RWPE2 (cell line): Measurements from ENCODE around the gene ZNF579.

ENCODE experiments used
- ATAC-seq: fragments of 200-7000 bp; cut with Tn5 transposase; 3 replicates; pipeline ENCODE4 v1.9.1; 2021; ENCODE audit warnings: low read depth
- DNase-seq: peaks from one replicate; pipeline ENCODE4 v3.0.0-alpha.2; 2020; ENCODE audit warnings: low spot score
- H3K27ac ChIP-seq: fragments of 450-650 bp; 2 replicates; pipeline ENCODE4 v1.5.1; 2017; ENCODE audit warnings: mild to moderate bottlenecking; ENCODE audit not compliant: poor library complexity, severe bottlenecking
- H3K27me3 ChIP-seq: fragments of 250-450 bp; sonication (Bioruptor Pico); 2 replicates; pipeline ENCODE4 v1.5.1; 2021; ENCODE audit warnings: mild to moderate bottlenecking, moderate library complexity; ENCODE audit not compliant: insufficient read depth, poor library complexity, severe bottlenecking
- H3K36me3 ChIP-seq: fragments of 250-450 bp; sonication (Bioruptor Pico); 2 replicates; pipeline ENCODE4 v1.5.1; 2020; ENCODE audit warnings: low read depth, mild to moderate bottlenecking, moderate library complexity
- H3K4me1 ChIP-seq: fragments of 250-450 bp; sonication (Bioruptor Pico); 2 replicates; pipeline ENCODE4 v1.5.1; 2021; ENCODE audit warnings: mild to moderate bottlenecking, moderate library complexity; ENCODE audit not compliant: insufficient read depth, poor library complexity, severe bottlenecking
- H3K4me3 ChIP-seq: fragments of 250-450 bp; sonication (Bioruptor Pico); 2 replicates; pipeline ENCODE4 v1.5.1; 2021; ENCODE audit warnings: mild to moderate bottlenecking, moderate library complexity; ENCODE audit not compliant: severe bottlenecking
- H3K9me3 ChIP-seq: fragments of 250-450 bp; sonication (Bioruptor Pico); 2 replicates; pipeline ENCODE4 v1.5.1; 2021; ENCODE audit warnings: mild to moderate bottlenecking, moderate library complexity; ENCODE audit not compliant: severe bottlenecking
- TF ChIP-seq, protein P1 (sequence below): fragments of 450-650 bp; IDR thresholded peaks from one replicate; pipeline ENCODE4 v1.5.1; 2017; ENCODE audit warnings: mild to moderate bottlenecking, moderate library complexity; ENCODE audit not compliant: poor library complexity, severe bottlenecking

Gene ZNF579

DNA sequence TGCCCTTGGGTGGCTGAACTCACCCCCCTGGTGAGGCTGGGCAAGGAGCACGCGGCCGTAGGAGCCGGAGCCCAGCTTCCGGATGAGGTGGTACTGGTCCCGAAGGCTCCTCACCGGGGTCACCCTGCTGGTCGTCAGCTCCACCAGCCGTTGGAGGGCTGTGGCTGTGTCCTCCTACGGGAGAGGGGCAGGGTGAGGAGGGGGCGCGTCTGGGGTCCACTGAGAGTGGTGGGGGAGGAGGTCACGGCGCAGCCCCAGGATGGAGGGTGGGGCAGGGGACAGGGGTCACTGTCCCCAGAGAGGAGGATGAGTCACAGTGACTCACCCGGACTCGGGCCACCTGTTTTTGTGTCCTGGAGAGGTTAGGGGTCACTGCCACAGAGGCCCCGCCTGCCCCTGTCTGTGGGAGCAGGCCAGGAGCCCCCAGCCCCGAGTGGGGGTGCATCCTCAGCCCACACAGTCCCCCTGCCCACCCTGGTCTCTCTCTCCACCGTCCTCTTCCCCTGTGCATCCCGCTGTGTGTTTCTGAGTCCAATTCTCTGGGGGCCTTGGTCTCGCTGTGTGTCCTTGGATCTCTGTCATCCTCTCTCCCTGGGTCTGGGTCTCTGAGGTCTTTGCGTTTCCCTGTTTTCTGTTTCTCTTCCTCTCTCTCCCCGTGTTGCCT, 35.7 kb downstream of the ZNF579 start:
- Histone ChIP-seq H3K4me3 (no peak overlapping the region), H3K27me3 (no peaks in the 10 kb centered on the region), H3K36me3 (no peaks in the 10 kb centered on the region), H3K4me1 (peaks cover 18% of the 10 kb centered on the region), H3K9me3 (no peaks in the 10 kb centered on the region), H3K27ac (no peak overlapping the region)
- ATAC-seq (no peak), DNase-seq (no peak)
- TF ChIP-seq, protein P1, sequence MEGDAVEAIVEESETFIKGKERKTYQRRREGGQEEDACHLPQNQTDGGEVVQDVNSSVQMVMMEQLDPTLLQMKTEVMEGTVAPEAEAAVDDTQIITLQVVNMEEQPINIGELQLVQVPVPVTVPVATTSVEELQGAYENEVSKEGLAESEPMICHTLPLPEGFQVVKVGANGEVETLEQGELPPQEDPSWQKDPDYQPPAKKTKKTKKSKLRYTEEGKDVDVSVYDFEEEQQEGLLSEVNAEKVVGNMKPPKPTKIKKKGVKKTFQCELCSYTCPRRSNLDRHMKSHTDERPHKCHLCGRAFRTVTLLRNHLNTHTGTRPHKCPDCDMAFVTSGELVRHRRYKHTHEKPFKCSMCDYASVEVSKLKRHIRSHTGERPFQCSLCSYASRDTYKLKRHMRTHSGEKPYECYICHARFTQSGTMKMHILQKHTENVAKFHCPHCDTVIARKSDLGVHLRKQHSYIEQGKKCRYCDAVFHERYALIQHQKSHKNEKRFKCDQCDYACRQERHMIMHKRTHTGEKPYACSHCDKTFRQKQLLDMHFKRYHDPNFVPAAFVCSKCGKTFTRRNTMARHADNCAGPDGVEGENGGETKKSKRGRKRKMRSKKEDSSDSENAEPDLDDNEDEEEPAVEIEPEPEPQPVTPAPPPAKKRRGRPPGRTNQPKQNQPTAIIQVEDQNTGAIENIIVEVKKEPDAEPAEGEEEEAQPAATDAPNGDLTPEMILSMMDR: no peak

DNA sequence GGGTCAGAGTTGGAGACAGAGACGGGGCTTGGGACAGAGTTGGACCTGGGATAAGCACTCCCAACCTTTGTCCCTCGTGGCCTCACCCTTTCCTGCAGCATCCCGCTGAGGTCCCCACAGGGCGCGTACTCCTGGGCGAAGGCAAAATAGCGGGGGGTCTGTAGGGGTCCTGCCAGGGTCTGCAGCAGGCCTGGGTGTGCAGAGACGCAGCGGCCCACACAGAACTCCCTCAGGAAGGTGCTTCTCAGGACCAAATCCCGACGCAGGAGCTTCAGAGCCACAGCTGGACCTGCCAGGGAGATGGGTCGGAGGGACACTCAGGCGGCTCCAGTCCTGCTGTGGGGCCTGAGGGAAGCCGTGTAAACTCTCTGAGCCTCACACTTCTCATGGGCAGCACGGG, 36.6 kb downstream of the ZNF579 start:
- no peaks in the 10 kb centered on the region for H3K27me3 ChIP-seq
- H3K27ac ChIP-seq: no peak overlapping the region
- TF ChIP-seq, protein P1: no peak
- ATAC-seq (no peak), DNase-seq (no peak)
- no peak overlapping the region for H3K4me3 ChIP-seq
- H3K4me1 ChIP-seq: peaks cover 11% of the 10 kb centered on the region
- H3K9me3 ChIP-seq: no peaks in the 10 kb centered on the region
- H3K36me3 ChIP-seq: no peaks in the 10 kb centered on the region

DNA sequence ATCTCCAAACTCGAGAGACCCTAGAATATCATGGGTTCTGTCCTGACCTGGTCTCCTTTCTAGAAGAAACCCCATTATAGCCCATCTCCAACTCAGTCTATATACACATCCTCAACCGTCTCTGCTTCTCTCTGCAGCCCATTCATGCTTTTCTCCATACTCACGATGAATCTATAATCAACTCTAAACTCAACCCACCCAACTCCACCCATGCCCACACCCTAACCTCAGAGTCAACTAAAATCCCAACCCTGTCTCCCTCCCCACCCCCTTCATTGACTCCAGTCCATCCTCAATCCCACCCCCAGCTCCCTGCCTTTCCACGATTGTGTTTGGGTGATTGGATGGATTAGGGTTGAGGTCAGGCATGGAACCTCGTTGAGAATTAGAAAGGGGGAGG, 37.1 kb downstream of the ZNF579 start:
- no peaks in the 10 kb centered on the region for H3K9me3 ChIP-seq
- H3K4me1 ChIP-seq: peaks cover 8% of the 10 kb centered on the region
- no peaks in the 10 kb centered on the region for H3K27me3 ChIP-seq
- DNase-seq (no peak), ATAC-seq (no peak)
- no peak overlapping the region for H3K27ac ChIP-seq
- H3K4me3 ChIP-seq: no peak overlapping the region
- TF ChIP-seq, protein P1: no peak
- no peaks in the 10 kb centered on the region for H3K36me3 ChIP-seq

DNA sequence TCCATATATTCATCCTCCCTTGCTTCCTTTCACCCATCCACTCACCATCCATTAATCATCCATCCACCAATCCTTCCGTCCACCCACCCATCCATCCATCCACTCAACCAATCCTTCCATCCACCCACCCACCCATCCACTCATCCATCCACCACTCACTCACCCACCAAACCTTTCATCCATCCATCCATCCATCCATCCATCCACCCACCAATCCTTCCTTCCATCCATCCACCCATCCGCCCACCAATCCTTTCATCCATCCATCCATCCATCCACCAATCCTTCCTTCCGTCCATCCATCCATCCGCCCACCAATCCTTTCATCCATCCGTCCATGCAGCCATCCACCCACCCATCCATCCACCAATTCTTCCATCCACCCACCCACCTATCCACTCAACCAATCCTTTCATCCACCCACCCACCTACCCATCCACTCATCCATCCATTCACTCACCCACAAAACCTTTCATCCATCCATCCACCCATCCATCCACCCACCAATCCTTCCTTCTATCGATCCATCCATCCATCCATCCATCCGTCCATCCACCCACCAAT, 38.3 kb downstream of the ZNF579 start:
- no peak for DNase-seq
- H3K4me1 ChIP-seq: peaks cover 2% of the 10 kb centered on the region
- TF ChIP-seq, protein P1: no peak
- H3K9me3 ChIP-seq: no peaks in the 10 kb centered on the region
- no peak overlapping the region for H3K4me3 ChIP-seq
- H3K27ac ChIP-seq: no peak overlapping the region
- H3K27me3 ChIP-seq: no peaks in the 10 kb centered on the region
- ATAC-seq: no peak
- no peaks in the 10 kb centered on the region for H3K36me3 ChIP-seq

DNA sequence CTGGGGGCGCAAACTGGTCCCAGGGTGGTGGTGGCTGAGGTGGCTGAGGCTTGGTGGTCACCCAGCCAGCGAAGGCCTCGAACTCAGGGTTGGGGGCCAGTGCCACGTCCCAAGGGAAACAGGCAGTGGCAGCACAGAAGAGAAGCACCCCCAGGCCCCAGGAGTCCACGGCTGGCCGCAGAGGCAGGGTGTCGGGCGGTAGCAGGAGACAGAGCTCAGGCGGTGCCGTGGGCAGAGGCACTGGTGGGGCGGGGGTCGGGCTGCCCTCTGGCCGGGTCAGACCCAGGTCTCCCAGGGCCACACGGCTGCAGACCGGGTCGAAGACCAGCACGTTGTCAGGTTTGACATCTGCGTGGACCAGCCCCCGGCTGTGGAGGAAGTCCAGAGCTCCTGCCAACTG, 39.6 kb downstream of the ZNF579 start:
- no peak for ATAC-seq
- no peak for DNase-seq
- TF ChIP-seq, protein P1: no peak
- H3K27me3 ChIP-seq: no peaks in the 10 kb centered on the region
- H3K36me3 ChIP-seq: no peaks in the 10 kb centered on the region
- no peak overlapping the region for H3K27ac ChIP-seq
- H3K4me3 ChIP-seq: no peak overlapping the region
- no peaks in the 10 kb centered on the region for H3K4me1 ChIP-seq
- H3K9me3 ChIP-seq: no peaks in the 10 kb centered on the region
